HCT116 (cell line): ENCODE results near the gene ACSL5. TPM values are rescaled to one million over a fixed set of nuclear protein-coding genes. Genes with fewer than 3 reads are reported as not detected.
A peak's percentile ranks its signal among the peaks of the same experiment; 100 is the strongest.
"Not testable (repeated sequence)": the region's sequence is repeated elsewhere in the genome, so short reads cannot be mapped to it uniquely, and the experiment has no call there.

Source experiments
- ATAC-seq: fragments of 200-7000 bp; cut with Tn5 transposase; 2 replicates; pipeline ENCODE4 v1.9.1; 2020; ENCODE audit warnings: mild to moderate bottlenecking, moderate library complexity
- BruUV-seq: library from RNA; stranded (reverse); fragments of 400-500 nt; replicated peaks from 2 replicates; lab custom pipeline; 2021; lab: Mats Ljungman, UMichigan
- CTCF ChIA-PET: fragments of 300-600 bp; sonication (Branson Sonifier 250); formaldehyde crosslinking; loops from one replicate; lab custom pipeline; 2021; ENCODE audit warnings: antibody characterized with exemption; lab: Charles Lee
- POLR2A ChIA-PET: fragments of 300-600, 350-600 bp; sonication (Branson Sonifier 250); formaldehyde crosslinking; loops from one replicate; lab custom pipeline; 2021; ENCODE audit warnings: antibody characterized with exemption; lab: Charles Lee
- RAD21 ChIA-PET, 2 experiments: fragments of 300-600 bp; sonication (Branson Sonifier 250); formaldehyde crosslinking; loops; one replicate each; lab custom pipeline; 2023; ENCODE audit warnings: low total read pairs in 2 of 2; ENCODE audit not compliant: uncharacterized antibody in 2 of 2, unreplicated experiment in 2 of 2, low non-redundant PET in 1 of 2; lab: Charles Lee
- DNase-seq: peaks from one replicate; pipeline ENCODE4 v3.0.0-alpha.2; 2010; ENCODE audit warnings: low read depth, low spot score
- H2AFZ ChIP-seq: fragments of 200-600 bp; shearing (Covaris generic), sonication (generic); 2 replicates; pipeline ENCODE4 v1.6.1; 2017; ENCODE audit warnings: low read depth, mixed run types, mixed read lengths, antibody characterized with exemption, low read length; ENCODE audit not compliant: poor library complexity, severe bottlenecking
- H3K27ac ChIP-seq: 2 replicates; pipeline ENCODE4 v1.5.1; 2012; ENCODE audit warnings: low read depth, low read length
- H3K27me3 ChIP-seq: fragments of 200-600 bp; sonication (generic); 2 replicates; pipeline ENCODE4 v1.6.1; 2016; ENCODE audit warnings: mixed run types, low read length, mixed read lengths; ENCODE audit not compliant: insufficient read depth
- H3K36me3 ChIP-seq, 2 experiments: fragments of 200-500 bp in 1 of 2; fragments of 200-600 bp in 1 of 2; sonication (Bioruptor generic) in 1 of 2; sonication (generic) in 1 of 2; 2 replicates each; pipeline versions ENCODE4 v1.5.1 to v1.6.1; 2014 to 2016; ENCODE audit warnings: low read length in 2 of 2, inconsistent platforms in 1 of 2, mixed read lengths in 1 of 2, mixed run types in 1 of 2; ENCODE audit not compliant: insufficient read depth in 2 of 2, control insufficient read depth in 1 of 2
- H3K4me1 ChIP-seq, 2 experiments: fragments of 200-600 bp in 1 of 2; sonication (generic) in 1 of 2; 2 replicates each; pipeline versions ENCODE4 v1.5.1 to v1.6.1; 2012 to 2017; ENCODE audit warnings: low read length in 2 of 2, inconsistent platforms in 1 of 2, mild to moderate bottlenecking in 1 of 2, mixed read lengths in 1 of 2, mixed run types in 1 of 2, moderate library complexity in 1 of 2; ENCODE audit not compliant: insufficient read depth in 2 of 2, control insufficient read depth in 1 of 2
- H3K4me2 ChIP-seq: fragments of 200-600 bp; sonication (generic); 2 replicates; pipeline ENCODE4 v1.6.1; 2017; ENCODE audit warnings: mixed run types, low read length, mixed read lengths
- H3K4me3 ChIP-seq, 2 experiments: fragments of 200-600 bp in 1 of 2; sonication (generic) in 1 of 2; replicated peaks in 1 of 2; 2 replicates each; pipeline ENCODE4 v1.5.1; 2011 to 2016; ENCODE audit warnings: low read length in 2 of 2, control low read depth in 1 of 2, low read depth in 1 of 2, mild to moderate bottlenecking in 1 of 2, mixed read lengths in 1 of 2, mixed run types in 1 of 2
- H3K79me2 ChIP-seq: fragments of 200-600 bp; sonication (generic); 2 replicates; pipeline ENCODE4 v1.6.1; 2017; ENCODE audit warnings: mild to moderate bottlenecking, mixed run types, low read length, moderate library complexity, mixed read lengths; ENCODE audit not compliant: insufficient read depth
- H3K9ac ChIP-seq: fragments of 200-600 bp; sonication (generic); 2 replicates; pipeline ENCODE4 v1.6.1; 2016; ENCODE audit warnings: low read length, mixed read lengths
- H3K9me2 ChIP-seq: fragments of 200-600 bp; sonication (generic), shearing (Covaris generic); 2 replicates; pipeline ENCODE4 v1.6.1; 2017; ENCODE audit warnings: mixed run types, mild to moderate bottlenecking, moderate library complexity; ENCODE audit not compliant: insufficient read depth
- H3K9me3 ChIP-seq, 2 experiments: fragments of 200-500 bp in 1 of 2; fragments of 200-600 bp in 1 of 2; sonication (Bioruptor generic) in 1 of 2; sonication (generic) in 1 of 2; 2 replicates each; pipeline ENCODE4 v1.6.1; 2014 to 2017; ENCODE audit warnings: low read length in 2 of 2, mixed read lengths in 2 of 2, inconsistent platforms in 1 of 2, low read depth in 1 of 2, mild to moderate bottlenecking in 1 of 2, mixed run types in 1 of 2, moderate library complexity in 1 of 2; ENCODE audit not compliant: control insufficient read depth in 1 of 2, insufficient read depth in 1 of 2
- H4K20me1 ChIP-seq: fragments of 200-600 bp; sonication (generic), shearing (Covaris generic); 2 replicates; pipeline ENCODE4 v1.6.1; 2017; ENCODE audit warnings: mixed run types, mild to moderate bottlenecking, moderate library complexity; ENCODE audit not compliant: insufficient read depth
- CBX3 ChIP-seq: IDR thresholded peaks from 2 replicates; pipeline ENCODE4 v1.6.1; 2012; ENCODE audit warnings: low read depth
- CEBPB ChIP-seq: IDR thresholded peaks from 2 replicates; pipeline ENCODE4 v1.6.1; 2012; ENCODE audit warnings: low read depth
- EGR1 ChIP-seq: IDR thresholded peaks from 2 replicates; pipeline ENCODE4 v1.6.1; 2012; ENCODE audit warnings: low read depth
- FOSL1 ChIP-seq: IDR thresholded peaks from 2 replicates; pipeline ENCODE4 v1.6.1; 2012; ENCODE audit warnings: low read depth
- MAX ChIP-seq: IDR thresholded peaks from 2 replicates; pipeline ENCODE4 v1.6.1; 2012
- POLR2AphosphoS5 ChIP-seq: IDR thresholded peaks from 2 replicates; pipeline ENCODE4 v1.6.1; 2011; ENCODE audit warnings: mild to moderate bottlenecking, low read depth, low read length, moderate library complexity
- RAD21 ChIP-seq: IDR thresholded peaks from 2 replicates; pipeline ENCODE4 v1.6.1; 2012; ENCODE audit warnings: low read depth, mild to moderate bottlenecking
- TCF7L2 ChIP-seq: IDR thresholded peaks from 2 replicates; pipeline ENCODE4 v1.7.0; 2011; ENCODE audit warnings: borderline replicate concordance, inconsistent platforms; ENCODE audit not compliant: insufficient read depth, insufficient read length; ENCODE audit errors: extremely low read depth
- ZFX ChIP-seq: fragments of 450-650 bp; IDR thresholded peaks from 2 replicates; pipeline ENCODE4 v1.6.1; 2017
- ZNF274 ChIP-seq: fragments of 200-500 bp; sonication (Bioruptor generic); IDR thresholded peaks from 2 replicates; pipeline ENCODE4 v1.6.1; 2014; ENCODE audit warnings: mild to moderate bottlenecking, low read depth, low read length, inconsistent platforms
- intact Hi-C: fragments of 100-400 bp; cut with micrococcal nuclease; formaldehyde crosslinking; loops from 2 replicates; pipeline ENCODE4 v1.10.0; 2022
- total RNA-seq: library from RNA; stranded (reverse); gene quantifications from one replicate; pipeline ENCODE4 v1.2.1, GENCODE V29; 2021; ENCODE audit not compliant: unreplicated experiment
- TF ChIP-seq, protein P1 (sequence below): IDR thresholded peaks from 2 replicates; pipeline ENCODE4 v1.6.1; 2012

ACSL5 gene
- total RNA-seq, 1 experiment from 2014 or later = 195 TPM

GRCh38 chr10:112384141-112384540 is 10.2 kb downstream of the ACSL5 start:
- no peak for ATAC-seq
- Histone ChIP-seq H2AFZ (no peak overlapping the region), H3K9me2 (no peaks in the 10 kb centered on the region), H3K27ac (peak overlapping the region; percentile 77), H3K4me1 (peaks cover 92 to 98% of the 10 kb centered on the region in 2 experiments), H3K79me2 (peaks cover 71% of the 10 kb centered on the region), H3K36me3 (peaks cover 0 to 10% of the 10 kb centered on the region in 2 experiments; a peak in 1 of 4 replicates), H3K4me2 (peak overlapping the region; percentile 66), H3K9ac (peak overlapping the region; percentile 62), H4K20me1 (no peaks in the 10 kb centered on the region), H3K9me3 (no peaks in the 10 kb centered on the region), H3K27me3 (no peaks in the 10 kb centered on the region), H3K4me3 (no peak overlapping the region)
- DNase-seq = no peak
- ChIA-PET CTCF (interaction anchor here (1.4 to 3.2 kb wide), 3 partner anchors 10 to 63 kb away, joined by 3 to 15 read pairs (median 9); partner anchors contain the start of gene ACSL5), POLR2A (interaction anchor here (0.7 to 9.8 kb wide), 11 partner anchors 9 to 1985 kb away, joined by 3 to 134 read pairs (median 5); partner anchors contain the start of gene ACSL5), RAD21 (no interaction called here)
- intact Hi-C loops = loop anchor here (5.0 to 10.0 kb wide), 2 partner anchors 571 to 1987 kb away; partner anchors contain the start of gene TCF7L2
- no TSS peak for BruUV-seq
- TF ChIP-seq MAX (no peak), FOSL1 (no peak), CEBPB (no peak), POLR2AphosphoS5 (peak; percentile 23), CBX3 (no peak), ZNF274 (no peak), TCF7L2 (no peak)
- TF ChIP-seq, protein P1, sequence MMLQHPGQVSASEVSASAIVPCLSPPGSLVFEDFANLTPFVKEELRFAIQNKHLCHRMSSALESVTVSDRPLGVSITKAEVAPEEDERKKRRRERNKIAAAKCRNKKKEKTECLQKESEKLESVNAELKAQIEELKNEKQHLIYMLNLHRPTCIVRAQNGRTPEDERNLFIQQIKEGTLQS = no peak

DNA sequence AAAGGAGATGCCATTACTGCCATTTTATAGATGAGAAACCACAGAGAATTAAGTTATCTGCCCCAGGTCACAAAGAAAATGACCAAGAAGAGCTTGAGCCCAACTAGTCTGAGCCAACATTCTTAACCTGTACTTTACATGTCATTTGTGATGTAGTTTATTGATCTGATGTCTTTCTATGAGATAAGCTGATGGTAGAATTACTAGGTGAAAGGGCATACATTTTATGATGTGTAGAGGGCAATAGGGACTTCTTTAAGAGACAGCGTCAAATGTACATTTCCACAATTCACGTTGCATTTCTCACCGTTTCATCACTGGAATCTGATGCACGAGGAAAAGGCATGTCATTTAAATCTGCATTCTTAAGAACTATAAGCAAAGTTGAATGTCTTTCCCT is 11.3 kb downstream of the ACSL5 start:
- Histone ChIP-seq H3K4me1 (peaks cover 91 to 98% of the 10 kb centered on the region in 2 experiments), H4K20me1 (no peaks in the 10 kb centered on the region), H3K27ac (peak overlapping the region; percentile 77), H3K27me3 (no peaks in the 10 kb centered on the region), H3K4me3 (no peak overlapping the region), H2AFZ (no peak overlapping the region), H3K4me2 (peak overlapping the region; percentile 66), H3K9me3 (no peaks in the 10 kb centered on the region), H3K36me3 (peaks cover 0 to 10% of the 10 kb centered on the region in 2 experiments; a peak in 1 of 4 replicates), H3K79me2 (peaks cover 78% of the 10 kb centered on the region), H3K9me2 (no peaks in the 10 kb centered on the region), H3K9ac (peak overlapping the region; percentile 62)
- ChIA-PET RAD21 (no interaction called here), CTCF (interaction anchor here (2.4 to 3.2 kb wide), 2 partner anchors 11 to 50 kb away, joined by 14 to 15 read pairs; partner anchors contain the start of gene ACSL5), POLR2A (interaction anchor here (1.4 to 9.8 kb wide), 4 partner anchors 9 to 142 kb away, joined by 3 to 134 read pairs (median 5); partner anchors contain the start of gene ACSL5)
- no peak for ATAC-seq
- TF ChIP-seq EGR1 (no peak), TCF7L2 (no peak), ZFX (no peak), RAD21 (no peak)
- no peak for DNase-seq
- intact Hi-C loops = loop anchor here (5.0 to 10.0 kb wide), 3 partner anchors 132 to 687 kb away; partner anchors contain the start of gene TCF7L2
- BruUV-seq = no TSS peak

- RAD21 ChIA-PET = not testable (repeated sequence)
- CTCF ChIA-PET = interaction anchor here (3.1 kb wide), 1 partner anchor 13 kb away, joined by 12 read pairs; the partner anchor contains the start of gene ACSL5
- H3K4me1 ChIP-seq = peaks cover 91 to 97% of the 10 kb centered on the region in 2 experiments
Measured at GRCh38 chr10:112388056-112388455, 14.1 kb downstream of the ACSL5 start.

More at GRCh38 chr10:112388056-112388455, 14.1 kb downstream of the ACSL5 start:
- H3K9me2 ChIP-seq, H3K9me3 ChIP-seq, DNase-seq, H3K36me3 ChIP-seq, H2AFZ ChIP-seq, H3K4me3 ChIP-seq, BruUV-seq, H4K20me1 ChIP-seq, ATAC-seq, H3K27me3 ChIP-seq: not testable (repeated sequence)
- Histone ChIP-seq H3K9ac (peak overlapping the region; percentile 62), H3K27ac (peak overlapping the region; percentile 77), H3K4me2 (peak overlapping the region; percentile 56; the same call in 1 of the 2 replicates), H3K79me2 (peaks cover 77% of the 10 kb centered on the region)
- intact Hi-C loops = loop anchor here (5.0 to 10.0 kb wide), 3 partner anchors 129 to 684 kb away; partner anchors contain the start of gene TCF7L2
- POLR2A ChIA-PET = interaction anchor here (1.3 to 9.8 kb wide), 7 partner anchors 8 to 104 kb away, joined by 3 to 134 read pairs (median 6); partner anchors contain the start of gene ACSL5
